Esophagus muscularis mucosa (tissue), 4 donors: ENCODE measurements around the gene EARS2. TPM values are rescaled to one million over a fixed set of nuclear protein-coding genes. Genes with fewer than 3 reads are reported as not detected.

Source experiments
- DNase-seq: peaks from one replicate; pipeline ENCODE4 v3.0.0-alpha.2; 2017; ENCODE audit errors: extremely low spot score
- H3K27ac ChIP-seq, 4 donors: fragments of 200-600 bp; sonication (generic); replicated peaks in 1 of 4; 1 replicate in 3 of 4; 2 replicates in 1 of 4; pipeline ENCODE4 v1.5.1; 2016 to 2019; ENCODE audit warnings: mild to moderate bottlenecking in 1 of 4
- H3K27me3 ChIP-seq, 4 donors: fragments of 200-600 bp; sonication (generic); one replicate each; pipeline versions ENCODE4 v1.5.1 to v1.6.0; 2016 to 2019
- H3K36me3 ChIP-seq, 4 donors: fragments of 200-600 bp; sonication (generic); one replicate each; pipeline ENCODE4 v1.5.1; 2016 to 2019
- H3K4me1 ChIP-seq, 4 donors: fragments of 200-600 bp; sonication (generic); one replicate each; pipeline ENCODE4 v1.5.1; 2016 to 2019
- H3K4me3 ChIP-seq, 4 donors: fragments of 200-600 bp; sonication (generic); 1 replicate in 2 of 4; 2 replicates in 2 of 4; pipeline ENCODE4 v1.5.1; 2016 to 2019; ENCODE audit warnings: mild to moderate bottlenecking in 4 of 4, moderate library complexity in 1 of 4
- H3K9me3 ChIP-seq, 4 donors: fragments of 200-600 bp; sonication (generic); 1 replicate in 3 of 4; 2 replicates in 1 of 4; pipeline ENCODE4 v1.5.1; 2016 to 2019
- CTCF ChIP-seq, 3 experiments: fragments of 200-600 bp in 2 of 3; fragments of 450-650 bp in 1 of 3; sonication (generic) in 2 of 3; IDR thresholded peaks; one replicate each; pipeline ENCODE4 v1.5.1; 2017 to 2019; ENCODE audit warnings: antibody characterized with exemption in 3 of 3, mild to moderate bottlenecking in 2 of 3, moderate library complexity in 1 of 3
- EP300 ChIP-seq: sonication (generic); formaldehyde crosslinking; IDR thresholded peaks from one replicate; pipeline ENCODE4 v1.6.1; 2017; ENCODE audit warnings: antibody characterized with exemption
- POLR2A ChIP-seq: fragments of 450-650 bp; IDR thresholded peaks from one replicate; pipeline ENCODE4 v1.6.1; 2017; ENCODE audit warnings: antibody characterized with exemption, moderate library complexity, mild to moderate bottlenecking, low read depth
- POLR2AphosphoS5 ChIP-seq, 2 donors: sonication (generic); formaldehyde crosslinking; IDR thresholded peaks; one replicate each; pipeline ENCODE4 v1.6.1; 2017; ENCODE audit warnings: antibody characterized with exemption in 2 of 2
- WGBS: methylation state at CpG from one replicate; pipeline ENCODE4 v1.1.5; 2018; 5-methylcytosine and 5-hydroxymethylcytosine counted together
- intact Hi-C: fragments of 100-400 bp; cut with DNase I; formaldehyde crosslinking; loops from one replicate; pipeline ENCODE4 v1.15.1; 2023
- total RNA-seq, 4 donors: library from RNA; depleted of rRNA; stranded (reverse); fragments of >200 nt; gene quantifications; one replicate each; pipeline versions ENCODE4 v1.1.0 to v1.2.1, GENCODE V29; 2016

The EARS2 gene
- total RNA-seq, 4 donors from 2014 or later, result 14.2 to 24.4 (median 18.2) TPM

GRCh38 chr16:23571895-23572294, 14.7 kb upstream of the EARS2 start:
- H3K4me1 ChIP-seq, result peaks cover 0 to 1% (median 0%) of the 10 kb centered on the region in 4 donors
- TF ChIP-seq EP300 (no peak), CTCF (IDR thresholded peaks at IDR 0.05) (no peak), POLR2AphosphoS5 (IDR thresholded peaks at IDR 0.05) (no peak), POLR2A (no peak)
- H3K27ac ChIP-seq, result no peak overlapping the region
- intact Hi-C loops, result no loop called here
- 94% methylated on average over 5 of the region's 5 CpGs for WGBS
- H3K27me3 ChIP-seq, result no peaks in the 10 kb centered on the region
- peaks cover 47 to 99% (median 90%) of the 10 kb centered on the region in 4 donors for H3K36me3 ChIP-seq
- H3K9me3 ChIP-seq, result no peaks in the 10 kb centered on the region
- no peak overlapping the region for H3K4me3 ChIP-seq
- no peak for DNase-seq

- peaks cover 50 to 100% (median 91%) of the 10 kb centered on the region in 4 donors for H3K36me3 ChIP-seq
These were observed 14.0 kb upstream of the EARS2 start for GRCh38 chr16:23570992-23571632.

GRCh38 chr16:23567602-23568001, 10.5 kb upstream of the EARS2 start:
- intact Hi-C loops, result no loop called here
- Histone ChIP-seq H3K36me3 (peaks cover 79 to 100% (median 99%) of the 10 kb centered on the region in 4 donors), H3K9me3 (no peaks in the 10 kb centered on the region), H3K27ac (no peak overlapping the region), H3K4me3 (no peak overlapping the region), H3K27me3 (no peaks in the 10 kb centered on the region), H3K4me1 (peaks cover 0 to 12% (median 3%) of the 10 kb centered on the region in 4 donors)
- no peak for TF ChIP-seq EP300
- no peak for DNase-seq
- 92% methylated on average over 3 of the region's 3 CpGs for WGBS

More at GRCh38 chr16:23570992-23571632, 14.0 kb upstream of the EARS2 start:
- intact Hi-C loops, result no loop called here
- Histone ChIP-seq H3K4me3 (no peak overlapping the region), H3K27ac (no peak overlapping the region), H3K4me1 (no peaks in the 10 kb centered on the region), H3K27me3 (no peaks in the 10 kb centered on the region), H3K9me3 (no peaks in the 10 kb centered on the region)
- no peak for TF ChIP-seq EP300
- TF ChIP-seq POLR2A, result no peak
- TF ChIP-seq POLR2AphosphoS5 (IDR thresholded peaks at IDR 0.05), result no peak
- no peak for TF ChIP-seq CTCF (IDR thresholded peaks at IDR 0.05)
- no peak for DNase-seq
- 83% methylated on average over 8 of the region's 8 CpGs for WGBS

- TF ChIP-seq CTCF (IDR thresholded peaks at IDR 0.05) (no peak), EP300 (no peak), POLR2A (no peak), POLR2AphosphoS5 (IDR thresholded peaks at IDR 0.05) (no peak)
- intact Hi-C loops, result no loop called here
These were observed 9.6 kb upstream of the EARS2 start for GRCh38 chr16:23566724-23567123.

GRCh38 chr16:23564575-23565363, 7.6 kb upstream of the EARS2 start:
- 94% methylated on average over 9 of the region's 9 CpGs for WGBS
- Histone ChIP-seq H3K4me3 (no peak overlapping the region), H3K36me3 (peaks cover 71 to 100% (median 99%) of the 10 kb centered on the region in 4 donors), H3K27ac (no peak overlapping the region), H3K9me3 (no peaks in the 10 kb centered on the region), H3K27me3 (no peaks in the 10 kb centered on the region), H3K4me1 (peaks cover 16 to 24% (median 18%) of the 10 kb centered on the region in 4 donors)
- intact Hi-C loops, result no loop called here
- no peak for TF ChIP-seq POLR2AphosphoS5 (IDR thresholded peaks at IDR 0.05)
- TF ChIP-seq CTCF (IDR thresholded peaks at IDR 0.05), result no peak
- TF ChIP-seq POLR2A, result no peak
- no peak for TF ChIP-seq EP300
- DNase-seq, result no peak

More at GRCh38 chr16:23566724-23567123, 9.6 kb upstream of the EARS2 start:
- WGBS, result 95% methylated on average over 8 of the region's 8 CpGs
- DNase-seq, result no peak
- Histone ChIP-seq H3K36me3 (peaks cover 77 to 100% (median 99%) of the 10 kb centered on the region in 4 donors), H3K27ac (no peak overlapping the region), H3K4me1 (peaks cover 0 to 12% (median 5%) of the 10 kb centered on the region in 4 donors), H3K27me3 (no peaks in the 10 kb centered on the region), H3K4me3 (no peak overlapping the region), H3K9me3 (no peaks in the 10 kb centered on the region)
